HEK293 (cell line): ENCODE results near the gene CCDC138.

Experiments used
- CTCF ChIA-PET: fragments of 350-600 bp; formaldehyde crosslinking; extraction: SDS; loops from one replicate; lab custom pipeline; 2021; ENCODE audit warnings: antibody characterized with exemption; lab: Yijun Ruan, JAX
- POLR2A ChIA-PET: fragments of 300-600 bp; formaldehyde crosslinking; extraction: SDS; loops from one replicate; lab custom pipeline; 2020; ENCODE audit warnings: antibody characterized with exemption, inconsistent platforms; lab: Yijun Ruan, JAX
- H3K27ac ChIP-seq: fragments of 200-500 bp; sonication (Bioruptor generic); 2 replicates; pipeline ENCODE4 v1.5.1; 2014; ENCODE audit warnings: low read depth, low read length, control low read depth, inconsistent platforms; ENCODE audit errors: extremely low read depth
- H3K36me3 ChIP-seq, 2 experiments: fragments of 200-500 bp in 1 of 2; sonication (Bioruptor generic) in 1 of 2; 1 replicate in 1 of 2; 2 replicates in 1 of 2; pipeline ENCODE4 v1.5.1; 2014 to 2017; ENCODE audit warnings: inconsistent platforms in 2 of 2, low read length in 2 of 2; ENCODE audit not compliant: control insufficient read depth in 2 of 2, insufficient read depth in 1 of 2
- H3K4me1 ChIP-seq: fragments of 200-500 bp; sonication (Bioruptor generic); 2 replicates; pipeline ENCODE4 v1.5.1; 2014; ENCODE audit warnings: mild to moderate bottlenecking, low read length, inconsistent platforms; ENCODE audit not compliant: control insufficient read depth, insufficient read depth
- H3K4me3 ChIP-seq: 2 replicates; pipeline ENCODE4 v1.5.1; 2011; ENCODE audit warnings: low read depth, mild to moderate bottlenecking, control low read depth, low read length, moderate library complexity
- H3K9me3 ChIP-seq: fragments of 200-500 bp; sonication (Bioruptor generic); 2 replicates; pipeline ENCODE4 v1.5.1; 2014; ENCODE audit warnings: low read depth, low read length, inconsistent platforms; ENCODE audit not compliant: control insufficient read depth, insufficient read depth
- EGR2 ChIP-seq: fragments of 450-650 bp; formaldehyde crosslinking; IDR thresholded peaks from 2 replicates; pipeline ENCODE4 v1.5.1; 2016; ENCODE audit warnings: low read depth, missing biosample characterization, missing genetic modification characterization
- MEIS1 ChIP-seq: sonication (generic); formaldehyde crosslinking; IDR thresholded peaks from 2 replicates; pipeline ENCODE4 v1.8.1; 2022; ENCODE audit warnings: missing genetic modification reagents, mild to moderate bottlenecking, borderline replicate concordance
- MZF1 ChIP-seq: fragments of 450-650 bp; formaldehyde crosslinking; IDR thresholded peaks from 2 replicates; pipeline ENCODE4 v1.5.1; 2017; ENCODE audit warnings: missing biosample characterization, missing genetic modification characterization, borderline replicate concordance
- OSR2 ChIP-seq: fragments of 450-650 bp; formaldehyde crosslinking; IDR thresholded peaks from 2 replicates; pipeline ENCODE4 v1.5.1; 2016; ENCODE audit warnings: missing biosample characterization, missing genetic modification characterization
- ZBTB1 ChIP-seq: fragments of 450-650 bp; formaldehyde crosslinking; IDR thresholded peaks from 2 replicates; pipeline ENCODE4 v1.5.1; 2016; ENCODE audit warnings: missing biosample characterization, missing genetic modification characterization
- ZBTB10 ChIP-seq: fragments of 450-650 bp; formaldehyde crosslinking; IDR thresholded peaks from 2 replicates; pipeline ENCODE4 v1.5.1; 2016; ENCODE audit warnings: missing biosample characterization, missing genetic modification characterization
- ZBTB6 ChIP-seq: fragments of 450-650 bp; formaldehyde crosslinking; IDR thresholded peaks from 2 replicates; pipeline ENCODE4 v1.5.1; 2017; ENCODE audit warnings: missing biosample characterization, missing genetic modification characterization
- ZNF132 ChIP-seq: fragments of 450-650 bp; formaldehyde crosslinking; IDR thresholded peaks from 2 replicates; pipeline ENCODE4 v1.5.1; 2017; ENCODE audit warnings: missing biosample characterization, missing genetic modification characterization, borderline replicate concordance
- ZNF16 ChIP-seq: fragments of 450-650 bp; formaldehyde crosslinking; IDR thresholded peaks from 2 replicates; pipeline ENCODE4 v1.5.1; 2016; ENCODE audit warnings: low read depth, missing biosample characterization, missing genetic modification characterization
- ZNF169 ChIP-seq: fragments of 450-650 bp; formaldehyde crosslinking; IDR thresholded peaks from 2 replicates; pipeline ENCODE4 v1.5.1; 2016; ENCODE audit warnings: missing biosample characterization, missing genetic modification characterization
- ZNF211 ChIP-seq: fragments of 450-650 bp; formaldehyde crosslinking; IDR thresholded peaks from 2 replicates; pipeline ENCODE4 v1.5.1; 2016; ENCODE audit warnings: low read depth, missing biosample characterization, missing genetic modification characterization
- ZNF280C ChIP-seq: fragments of 450-650 bp; formaldehyde crosslinking; IDR thresholded peaks from 2 replicates; pipeline ENCODE4 v1.5.1; 2016; ENCODE audit warnings: missing biosample characterization, missing genetic modification characterization
- ZNF280D ChIP-seq: fragments of 450-650 bp; formaldehyde crosslinking; IDR thresholded peaks from 2 replicates; pipeline ENCODE4 v1.5.1; 2016; ENCODE audit warnings: missing biosample characterization, missing genetic modification characterization
- ZNF544 ChIP-seq: fragments of 450-650 bp; formaldehyde crosslinking; IDR thresholded peaks from 2 replicates; pipeline ENCODE4 v1.5.0; 2017; ENCODE audit warnings: missing biosample characterization, missing genetic modification characterization
- ZNF549 ChIP-seq: fragments of 450-650 bp; IDR thresholded peaks from 2 replicates; pipeline ENCODE4 v1.5.1; 2018; ENCODE audit warnings: missing biosample characterization, missing genetic modification characterization, mild to moderate bottlenecking, inconsistent platforms, moderate library complexity
- ZNF600 ChIP-seq: fragments of 450-650 bp; formaldehyde crosslinking; IDR thresholded peaks from 2 replicates; pipeline ENCODE4 v1.5.1; 2016; ENCODE audit warnings: missing biosample characterization, missing genetic modification characterization
- ZSCAN18 ChIP-seq: fragments of 450-650 bp; formaldehyde crosslinking; IDR thresholded peaks from 2 replicates; pipeline ENCODE4 v1.5.1; 2016; ENCODE audit warnings: missing biosample characterization, missing genetic modification characterization

CCDC138 gene

GRCh38 chr2:108905906-108906305, 119.3 kb downstream of the CCDC138 start (continued):
- TF ChIP-seq ZNF280C (tag by site-specific recombination), result no peak
- TF ChIP-seq ZBTB10 (tag by site-specific recombination), result no peak
- TF ChIP-seq EGR2, result no peak
- no peak for TF ChIP-seq ZNF16
- no peak for TF ChIP-seq ZNF211 (tag by site-specific recombination)
- no peak for TF ChIP-seq MZF1 (tag by site-specific recombination)
- no peak for TF ChIP-seq ZNF600 (tag by site-specific recombination)
- TF ChIP-seq OSR2 (tag by site-specific recombination), result no peak
- TF ChIP-seq ZNF169, result no peak
- TF ChIP-seq ZNF549 (tag by site-specific recombination), result no peak
- TF ChIP-seq ZSCAN18 (tag by site-specific recombination), result no peak

GRCh38 chr2:108906403-108907077, 120.0 kb downstream of the CCDC138 start:
- H3K9me3 ChIP-seq, result no peaks in the 10 kb centered on the region
- H3K36me3 ChIP-seq, result no peaks in the 10 kb centered on the region
- CTCF ChIA-PET, result no interaction called here
- H3K4me1 ChIP-seq, result no peaks in the 10 kb centered on the region
- TF ChIP-seq ZBTB10 (tag by site-specific recombination), result no peak
- TF ChIP-seq ZBTB6 (tag by site-specific recombination), result no peak
- TF ChIP-seq ZNF544 (tag by site-specific recombination), result no peak
- no peak for TF ChIP-seq MEIS1
- TF ChIP-seq ZBTB1, result no peak
- TF ChIP-seq ZNF132 (tag by site-specific recombination), result no peak
- TF ChIP-seq ZNF280D (tag by site-specific recombination), result no peak
- TF ChIP-seq, all 188 proteins: peak for 0
- Histone ChIP-seq H3K4me3 (no peak overlapping the region), H3K27ac (no peak overlapping the region)
- POLR2A ChIA-PET, result no interaction called here
